H1 (cell line): ENCODE results near the gene NCKAP1. TPM values are rescaled to one million over a fixed set of nuclear protein-coding genes. Genes with fewer than 3 reads are reported as not detected.

Source experiments
- CTCF ChIA-PET: fragments of 300-600 bp; sonication (Branson Sonifier 250); formaldehyde crosslinking; loops from one replicate; lab custom pipeline; 2021; ENCODE audit not compliant: partially characterized antibody; lab: Charles Lee
- POLR2A ChIA-PET: fragments of 300-600 bp; sonication (Branson Sonifier 250); formaldehyde crosslinking; loops from one replicate; lab custom pipeline; 2021; ENCODE audit warnings: inconsistent platforms; ENCODE audit not compliant: partially characterized antibody; lab: Charles Lee
- DNase-seq, 2 experiments: peaks; one replicate each; pipeline versions ENCODE4 v3.0.0 to v3.0.0-alpha.2; 2010 to 2022; ENCODE audit warnings: low spot score in 2 of 2, low read depth in 1 of 2, mixed read lengths in 1 of 2
- FAIRE-seq: peaks from 2 replicates; lab custom pipeline; 2011; peaks lifted over from hg19 to GRCh38; lab: Jason Lieb, UNC
- H2AFZ ChIP-seq: 2 replicates; pipeline ENCODE4 v1.8.1; 2012; ENCODE audit warnings: low read length, inconsistent platforms
- H2AK5ac ChIP-seq: 2 replicates; pipeline ENCODE4 v1.6.1; 2013; ENCODE audit warnings: low read depth, low read length
- H2BK120ac ChIP-seq: replicated peaks from 2 replicates; pipeline ENCODE3; 2013; ENCODE audit warnings: low read depth, low read length, inconsistent platforms
- H2BK12ac ChIP-seq: 2 replicates; pipeline ENCODE4 v1.6.1; 2013; ENCODE audit warnings: low read depth, low read length
- H2BK15ac ChIP-seq: 2 replicates; pipeline ENCODE4 v1.6.1; 2013; ENCODE audit warnings: low read length
- H2BK20ac ChIP-seq: 2 replicates; pipeline ENCODE4 v1.6.1; 2013; ENCODE audit warnings: low read length
- H2BK5ac ChIP-seq: 2 replicates; pipeline ENCODE4 v1.6.1; 2013; ENCODE audit warnings: low read depth, low read length
- H3K14ac ChIP-seq: 2 replicates; pipeline ENCODE4 v1.6.1; 2013; ENCODE audit warnings: inconsistent platforms; ENCODE audit not compliant: insufficient read length
- H3K18ac ChIP-seq: 2 replicates; pipeline ENCODE4 v1.6.1; 2013; ENCODE audit warnings: low read length; ENCODE audit errors: extremely low read depth
- H3K23ac ChIP-seq: 2 replicates; pipeline ENCODE4 v1.6.1; 2013; ENCODE audit warnings: inconsistent platforms; ENCODE audit not compliant: insufficient read length
- H3K23me2 ChIP-seq: 2 replicates; pipeline ENCODE4 v1.6.1; 2013; ENCODE audit warnings: low read depth, low read length
- H3K27ac ChIP-seq: 2 replicates; pipeline ENCODE4 v1.6.1; 2011; ENCODE audit warnings: low read depth, low read length, inconsistent platforms
- H3K27me3 ChIP-seq, 4 experiments: replicated peaks in 1 of 4; 1 replicate in 1 of 4; 2 replicates in 3 of 4; pipeline versions ENCODE4 v1.6.1 to v1.8.1; 2011 to 2013; ENCODE audit warnings: low read length in 3 of 4, mild to moderate bottlenecking in 3 of 4, inconsistent platforms in 2 of 4, mixed read lengths in 2 of 4, moderate library complexity in 1 of 4; ENCODE audit not compliant: control insufficient read depth in 3 of 4, insufficient read depth in 3 of 4; ENCODE audit errors: extremely low read depth in 1 of 4
- H3K36me3 ChIP-seq, 4 experiments: 2 replicates each; pipeline versions ENCODE4 v1.6.1 to v1.8.1; 2011 to 2013; ENCODE audit warnings: mild to moderate bottlenecking in 4 of 4, low read length in 3 of 4, moderate library complexity in 2 of 4, control low read depth in 1 of 4, inconsistent platforms in 1 of 4; ENCODE audit not compliant: insufficient read depth in 4 of 4, control insufficient read depth in 2 of 4
- H3K4ac ChIP-seq: replicated peaks from 2 replicates; pipeline ENCODE3; 2013; ENCODE audit warnings: low read length, low read depth, mixed read lengths, inconsistent platforms; ENCODE audit not compliant: insufficient read length
- H3K4me1 ChIP-seq, 4 experiments: replicated peaks in 1 of 4; 1 replicate in 1 of 4; 2 replicates in 3 of 4; pipeline versions ENCODE4 v1.6.1 to v1.8.1; 2011 to 2013; ENCODE audit warnings: low read length in 3 of 4, inconsistent platforms in 2 of 4, mixed read lengths in 1 of 4; ENCODE audit not compliant: insufficient read depth in 4 of 4, control insufficient read depth in 3 of 4
- H3K4me2 ChIP-seq, 2 experiments: 2 replicates each; pipeline versions ENCODE4 v1.6.1 to v1.8.1; 2011 to 2013; ENCODE audit warnings: low read depth in 2 of 2, low read length in 2 of 2, control low read depth in 1 of 2, inconsistent platforms in 1 of 2, mild to moderate bottlenecking in 1 of 2; ENCODE audit not compliant: insufficient read depth in 1 of 2
- H3K4me3 ChIP-seq, 4 experiments: fragments of 200-600, 300-600 bp in 1 of 4; sonication (generic), shearing (Covaris generic), sonication (Bioruptor Twin) in 1 of 4; 2 replicates each; pipeline versions ENCODE4 v1.5.1 to v1.8.1; 2011 to 2016; ENCODE audit warnings: low read length in 4 of 4, low read depth in 3 of 4, control low read depth in 2 of 4, inconsistent platforms in 2 of 4, mild to moderate bottlenecking in 2 of 4, mixed read lengths in 1 of 4, moderate library complexity in 1 of 4; ENCODE audit not compliant: insufficient read depth in 2 of 4; ENCODE audit errors: extremely low read depth in 1 of 4
- H3K56ac ChIP-seq: replicated peaks from 2 replicates; pipeline ENCODE3; 2013; ENCODE audit warnings: low read depth, mild to moderate bottlenecking, mixed read lengths, low read length, inconsistent platforms; ENCODE audit not compliant: insufficient read length
- H3K79me1 ChIP-seq: 2 replicates; pipeline ENCODE4 v1.6.1; 2013; ENCODE audit warnings: low read depth, low read length, control low read depth
- H3K79me2 ChIP-seq, 2 experiments: 2 replicates each; pipeline versions ENCODE4 v1.6.1 to v1.8.1; 2012 to 2013; ENCODE audit warnings: low read length in 2 of 2, mild to moderate bottlenecking in 2 of 2, inconsistent platforms in 1 of 2; ENCODE audit not compliant: insufficient read depth in 2 of 2, control insufficient read depth in 1 of 2
- H3K9ac ChIP-seq, 4 experiments: replicated peaks in 1 of 4; 1 replicate in 1 of 4; 2 replicates in 3 of 4; pipeline versions ENCODE4 v1.6.1 to v1.8.1; 2011 to 2013; ENCODE audit warnings: low read depth in 3 of 4, low read length in 3 of 4, control low read depth in 2 of 4, mild to moderate bottlenecking in 2 of 4, moderate library complexity in 2 of 4, inconsistent platforms in 1 of 4; ENCODE audit errors: extremely low read depth in 1 of 4
- H3K9me3 ChIP-seq, 2 experiments: 2 replicates each; pipeline versions ENCODE4 v1.6.1 to v1.8.1; 2012 to 2013; ENCODE audit warnings: mild to moderate bottlenecking in 2 of 2, moderate library complexity in 2 of 2, control low read depth in 1 of 2, inconsistent platforms in 1 of 2, low read depth in 1 of 2, low read length in 1 of 2, mixed read lengths in 1 of 2; ENCODE audit not compliant: insufficient read depth in 2 of 2
- H4K20me1 ChIP-seq, 2 experiments: replicated peaks in 1 of 2; 2 replicates each; pipeline versions ENCODE3 to v1.8.1; 2011 to 2013; ENCODE audit warnings: inconsistent platforms in 2 of 2, low read length in 2 of 2, mild to moderate bottlenecking in 1 of 2; ENCODE audit not compliant: insufficient read depth in 2 of 2, control insufficient read depth in 1 of 2
- H4K5ac ChIP-seq: 2 replicates; pipeline ENCODE4 v1.6.1; 2013; ENCODE audit warnings: low read length, low read depth, mixed read lengths, inconsistent platforms; ENCODE audit not compliant: insufficient read length
- H4K8ac ChIP-seq: 2 replicates; pipeline ENCODE4 v1.8.0; 2013; ENCODE audit warnings: mild to moderate bottlenecking, moderate library complexity, low read length, inconsistent platforms; ENCODE audit not compliant: insufficient read depth; ENCODE audit errors: extremely low read depth
- H4K91ac ChIP-seq: replicated peaks from 2 replicates; pipeline ENCODE3; 2013; ENCODE audit warnings: low read length, mixed read lengths, inconsistent platforms; ENCODE audit not compliant: insufficient read length
- BRCA1 ChIP-seq: IDR thresholded peaks from 2 replicates; pipeline ENCODE4 v1.6.1; 2012; ENCODE audit warnings: low read depth, low read length, improper control_type of control experiment
- CEBPB ChIP-seq: IDR thresholded peaks from 2 replicates; pipeline ENCODE4 v1.6.1; 2012; ENCODE audit warnings: low read depth, low read length
- GTF2F1 ChIP-seq: IDR thresholded peaks from 2 replicates; pipeline ENCODE4 v1.6.1; 2012; ENCODE audit warnings: low read depth, low read length, improper control_type of control experiment, borderline replicate concordance
- HDAC6 ChIP-seq: IDR thresholded peaks from one replicate; pipeline ENCODE4 v1.7.1; 2012; ENCODE audit warnings: low read depth, mild to moderate bottlenecking, inconsistent platforms, low read length, moderate library complexity
- KDM4A ChIP-seq: IDR thresholded peaks from one replicate; pipeline ENCODE4 v1.7.1; 2012; ENCODE audit warnings: low read depth, mild to moderate bottlenecking, moderate library complexity, low read length, inconsistent platforms; ENCODE audit not compliant: severe bottlenecking
- POLR2AphosphoS5 ChIP-seq: IDR thresholded peaks from 2 replicates; pipeline ENCODE4 v1.6.1; 2011; ENCODE audit warnings: low read depth, low read length
- POU5F1 ChIP-seq: IDR thresholded peaks from 2 replicates; pipeline ENCODE4 v1.6.1; 2011; ENCODE audit warnings: low read depth, mild to moderate bottlenecking, low read length, moderate library complexity
- RBBP5 ChIP-seq: IDR thresholded peaks from 2 replicates; pipeline ENCODE4 v1.7.1; 2012; ENCODE audit warnings: low read depth, mild to moderate bottlenecking, inconsistent platforms, low read length, moderate library complexity, borderline replicate concordance
- RNF2 ChIP-seq: fragments of 200-900, 300-1000 bp; sonication (generic); IDR thresholded peaks from 2 replicates; pipeline ENCODE4 v1.7.1; 2016; ENCODE audit warnings: borderline replicate concordance, low read depth, mild to moderate bottlenecking, antibody characterized with exemption, low read length; ENCODE audit not compliant: poor library complexity, severe bottlenecking; ENCODE audit errors: missing control alignments
- RXRA ChIP-seq: IDR thresholded peaks from 2 replicates; pipeline ENCODE4 v1.6.1; 2011; ENCODE audit warnings: low read depth, mild to moderate bottlenecking, low read length, moderate library complexity; ENCODE audit not compliant: insufficient read depth
- SP2 ChIP-seq: IDR thresholded peaks from 2 replicates; pipeline ENCODE4 v1.6.1; 2012; ENCODE audit warnings: mild to moderate bottlenecking, low read length, inconsistent platforms
- SP4 ChIP-seq: IDR thresholded peaks from 2 replicates; pipeline ENCODE4 v1.6.1; 2012; ENCODE audit warnings: low read length, inconsistent platforms
- TEAD4 ChIP-seq: IDR thresholded peaks from 2 replicates; pipeline ENCODE4 v1.6.1; 2012; ENCODE audit warnings: low read depth, low read length, inconsistent platforms, mixed read lengths
- YY1 ChIP-seq: IDR thresholded peaks from 2 replicates; pipeline ENCODE4 v1.6.1; 2011; ENCODE audit warnings: low read depth, mild to moderate bottlenecking, low read length
- WGBS, 2 experiments: shearing (Covaris generic) in 1 of 2; methylation state at CpG; one replicate each; pipeline versions ENCODE4 v1.1.6 to v1.1.7; 2013 to 2015; ENCODE audit warnings: low lambda C conversion rate in 2 of 2, mixed read lengths in 2 of 2, inconsistent platforms in 1 of 2, low coverage in 1 of 2, missing lambda C conversion rate in 1 of 2; ENCODE audit not compliant: insufficient replicate concordance in 2 of 2, insufficient coverage in 1 of 2, insufficient read length in 1 of 2; ENCODE audit errors: extremely low coverage in 1 of 2, missing lambda C conversion rate in 1 of 2; 5-methylcytosine and 5-hydroxymethylcytosine counted together
- polyA plus RNA-seq, 7 experiments: library from polyadenylated mRNA; depleted of rRNA in 3 of 7; stranded (reverse) in 5 of 7; unstranded in 2 of 7; fragments of >200 nt in 5 of 7; fragments of 200-250 nt in 2 of 7; gene quantifications; 1 replicate in 5 of 7; 2 replicates in 1 of 7; 4 replicates in 1 of 7; pipeline versions ENCODE4 v1.2.1 to v1.2.3, GENCODE V29; 2011 to 2013; ENCODE audit warnings: missing spikeins in 2 of 7, mixed read lengths in 2 of 7
- total RNA-seq: library from RNA; stranded (reverse); fragmentation: NEBNext Ultra II Directional; extraction: Animal tissue kit (Norgen Biotek cat#: 25700); gene quantifications from 2 replicates; pipeline ENCODE4 v1.2.1, GENCODE V29; 2021
- TF ChIP-seq, protein P1 (sequence below): IDR thresholded peaks from 2 replicates; pipeline ENCODE4 v1.6.1; 2012; ENCODE audit warnings: inconsistent platforms

Gene NCKAP1
- total and polyA plus RNA-seq, 2 of the 8 experiments (the other 6 are each of a cell fraction or from before 2014, with no cell fraction given): 90.8 to 173 TPM

DNA sequence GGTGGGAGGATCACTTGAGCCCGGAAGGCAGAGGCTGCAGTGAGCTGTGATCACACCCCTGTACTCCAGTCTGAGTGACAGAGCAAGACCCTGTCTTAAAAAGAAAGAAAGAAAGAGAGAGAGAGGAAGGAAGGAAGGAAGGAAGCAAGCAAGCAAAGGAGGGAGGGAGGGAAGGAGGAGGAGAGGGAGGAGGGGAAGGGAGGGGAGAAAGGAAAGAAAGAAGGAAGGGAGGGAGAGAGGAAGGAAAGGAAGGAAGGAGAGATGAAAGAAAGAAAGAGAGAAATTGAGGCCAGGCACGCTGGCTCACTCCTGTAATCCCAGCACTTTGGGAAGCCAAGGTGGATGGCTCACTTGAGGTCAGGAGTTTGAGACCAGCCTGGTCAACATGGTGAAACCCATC is 2.3 kb upstream of the NCKAP1 start:
- Histone ChIP-seq H4K20me1 (no peaks in the 10 kb centered on the region), H3K36me3 (no peaks in the 10 kb centered on the region), H2AK5ac (no peak overlapping the region), H2BK20ac (no peak overlapping the region), H2AFZ (no peak overlapping the region), H3K79me1 (no peaks in the 10 kb centered on the region), H2BK15ac (no peak overlapping the region), H3K27ac (no peak overlapping the region), H3K4me2 (no peak overlapping the region), H3K23ac (no peak overlapping the region), H3K27me3 (no peaks in the 10 kb centered on the region), H4K8ac (no peak overlapping the region), H2BK120ac (no peak overlapping the region), H4K91ac (no peak overlapping the region), H3K4me1 (peaks cover 0 to 3% (median 0%) of the 10 kb centered on the region in 4 experiments; a peak in 2 of 7 replicates), H3K9me3 (no peaks in the 10 kb centered on the region), H3K4me3 (no peak overlapping the region), H4K5ac (no peak overlapping the region), H3K23me2 (peaks cover 6% of the 10 kb centered on the region; the same call in 1 of the 2 replicates), H3K14ac (no peak overlapping the region), H3K4ac (no peak overlapping the region), H3K18ac (no peak overlapping the region), H3K56ac (no peak overlapping the region), H2BK12ac (no peak overlapping the region), H3K9ac (no peak overlapping the region), H2BK5ac (no peak overlapping the region), H3K79me2 (peaks cover 11 to 20% of the 10 kb centered on the region in 2 experiments; a peak in 3 of 4 replicates)
- ChIA-PET POLR2A (no interaction called here), CTCF (interaction anchor here (0.8 to 2.9 kb wide), 3 partner anchors 15 to 280 kb away, joined by 3 to 9 read pairs (median 4); no protein-coding TSS in a partner anchor)
- no peak for FAIRE-seq
- DNase-seq: no peak
- 94% methylated on average over 2 of the region's 2 CpGs; no CpG with 5 or more reads in 1 of the 2 experiments for WGBS, 2 experiments
- TF ChIP-seq RBBP5 (no peak), TEAD4 (no peak), RNF2 (no peak), POLR2AphosphoS5 (no peak), SP4 (no peak), POU5F1 (no peak), BRCA1 (no peak), SP2 (no peak), CEBPB (no peak), YY1 (no peak), GTF2F1 (no peak), KDM4A (no peak), HDAC6 (no peak), RXRA (no peak)
- TF ChIP-seq, protein P1, sequence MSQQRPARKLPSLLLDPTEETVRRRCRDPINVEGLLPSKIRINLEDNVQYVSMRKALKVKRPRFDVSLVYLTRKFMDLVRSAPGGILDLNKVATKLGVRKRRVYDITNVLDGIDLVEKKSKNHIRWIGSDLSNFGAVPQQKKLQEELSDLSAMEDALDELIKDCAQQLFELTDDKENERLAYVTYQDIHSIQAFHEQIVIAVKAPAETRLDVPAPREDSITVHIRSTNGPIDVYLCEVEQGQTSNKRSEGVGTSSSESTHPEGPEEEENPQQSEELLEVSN: no peak
